Chondrocyte (in vitro differentiated cells): ENCODE measurements around the gene STN1. TPM values are rescaled to one million over a fixed set of nuclear protein-coding genes. Genes with fewer than 3 reads are reported as not detected.

Source experiments
- DNase-seq: peaks from one replicate; pipeline ENCODE4 v3.0.0; 2021; ENCODE audit warnings: mixed read lengths, low spot score
- H3K27ac Mint-ChIP-seq: one replicate; pipeline ENCODE4 v1.8.0; 2021; ENCODE audit warnings: mild to moderate bottlenecking, moderate library complexity, mixed read lengths; ENCODE audit not compliant: unreplicated experiment
- H3K27me3 Mint-ChIP-seq: 2 replicates; pipeline ENCODE4 v1.8.0; 2021; ENCODE audit warnings: low read depth, mixed read lengths
- H3K36me3 Mint-ChIP-seq: 2 replicates; pipeline ENCODE4 v1.8.0; 2021; ENCODE audit warnings: low read depth, mixed read lengths
- H3K4me1 Mint-ChIP-seq: 2 replicates; pipeline ENCODE4 v1.8.0; 2021; ENCODE audit warnings: low read depth, mild to moderate bottlenecking, mixed read lengths
- H3K4me3 Mint-ChIP-seq: one replicate; pipeline ENCODE4 v1.8.0; 2021; ENCODE audit warnings: mild to moderate bottlenecking, moderate library complexity, mixed read lengths; ENCODE audit not compliant: unreplicated experiment
- H3K9me3 Mint-ChIP-seq: 2 replicates; pipeline ENCODE4 v1.8.0; 2021; ENCODE audit warnings: low read depth, mixed read lengths
- total RNA-seq: library from RNA; stranded (reverse); gene quantifications from 3 replicates; pipeline ENCODE4 v1.2.1, GENCODE V29; 2021
- TF ChIP-seq, protein P1 (sequence below): fragments of 200-600 bp; sonication (generic); IDR thresholded peaks from 2 replicates; pipeline ENCODE4 v1.5.0; 2021; ENCODE audit warnings: antibody characterized with exemption, mild to moderate bottlenecking, moderate library complexity

The STN1 gene
- total RNA-seq, 1 donor from 2014 or later, result 15.8 TPM

DNA sequence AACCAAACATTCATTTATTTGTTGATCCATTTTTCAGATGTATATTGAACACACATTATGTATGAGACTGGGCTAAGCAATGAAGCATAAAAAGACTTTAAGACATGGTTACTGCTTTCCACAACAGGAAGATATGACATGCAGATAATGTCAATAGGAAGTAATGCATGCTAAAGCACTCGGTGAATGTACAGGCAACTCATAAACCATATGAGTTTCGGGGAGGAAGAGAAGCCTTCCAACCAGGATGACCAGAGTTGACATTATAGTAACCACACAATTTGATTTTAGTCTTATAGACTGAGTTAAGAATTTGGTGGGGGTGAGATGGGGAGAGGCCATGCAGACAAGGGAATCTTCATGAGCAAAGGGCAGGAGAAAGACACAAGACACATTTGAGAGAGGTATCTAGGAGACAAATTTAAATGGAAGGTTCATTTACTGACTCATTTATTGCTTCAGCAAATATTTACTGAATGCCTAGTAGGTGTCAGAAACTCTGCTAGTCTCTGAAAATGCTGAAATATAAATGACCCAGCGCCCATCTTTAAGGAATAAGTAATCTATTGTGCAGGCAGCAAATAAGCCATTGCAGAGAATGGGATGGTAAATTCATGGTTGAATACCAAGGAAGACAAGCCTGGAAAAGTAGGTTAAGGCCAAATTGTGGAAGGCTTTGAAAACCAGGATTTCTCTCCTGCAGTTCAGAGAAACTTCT, 30.0 kb upstream of the STN1 start:
- TF ChIP-seq, protein P1, sequence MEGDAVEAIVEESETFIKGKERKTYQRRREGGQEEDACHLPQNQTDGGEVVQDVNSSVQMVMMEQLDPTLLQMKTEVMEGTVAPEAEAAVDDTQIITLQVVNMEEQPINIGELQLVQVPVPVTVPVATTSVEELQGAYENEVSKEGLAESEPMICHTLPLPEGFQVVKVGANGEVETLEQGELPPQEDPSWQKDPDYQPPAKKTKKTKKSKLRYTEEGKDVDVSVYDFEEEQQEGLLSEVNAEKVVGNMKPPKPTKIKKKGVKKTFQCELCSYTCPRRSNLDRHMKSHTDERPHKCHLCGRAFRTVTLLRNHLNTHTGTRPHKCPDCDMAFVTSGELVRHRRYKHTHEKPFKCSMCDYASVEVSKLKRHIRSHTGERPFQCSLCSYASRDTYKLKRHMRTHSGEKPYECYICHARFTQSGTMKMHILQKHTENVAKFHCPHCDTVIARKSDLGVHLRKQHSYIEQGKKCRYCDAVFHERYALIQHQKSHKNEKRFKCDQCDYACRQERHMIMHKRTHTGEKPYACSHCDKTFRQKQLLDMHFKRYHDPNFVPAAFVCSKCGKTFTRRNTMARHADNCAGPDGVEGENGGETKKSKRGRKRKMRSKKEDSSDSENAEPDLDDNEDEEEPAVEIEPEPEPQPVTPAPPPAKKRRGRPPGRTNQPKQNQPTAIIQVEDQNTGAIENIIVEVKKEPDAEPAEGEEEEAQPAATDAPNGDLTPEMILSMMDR, result no peak
- H3K4me1 Mint-ChIP-seq, result no peaks in the 10 kb centered on the region
- no peaks in the 10 kb centered on the region for H3K36me3 Mint-ChIP-seq
- peaks cover 4% of the 10 kb centered on the region for H3K27me3 Mint-ChIP-seq
- no peak overlapping the region for H3K27ac Mint-ChIP-seq
- H3K9me3 Mint-ChIP-seq, result no peaks in the 10 kb centered on the region
- H3K4me3 Mint-ChIP-seq, result no peak overlapping the region
- DNase-seq, result no peak

DNA sequence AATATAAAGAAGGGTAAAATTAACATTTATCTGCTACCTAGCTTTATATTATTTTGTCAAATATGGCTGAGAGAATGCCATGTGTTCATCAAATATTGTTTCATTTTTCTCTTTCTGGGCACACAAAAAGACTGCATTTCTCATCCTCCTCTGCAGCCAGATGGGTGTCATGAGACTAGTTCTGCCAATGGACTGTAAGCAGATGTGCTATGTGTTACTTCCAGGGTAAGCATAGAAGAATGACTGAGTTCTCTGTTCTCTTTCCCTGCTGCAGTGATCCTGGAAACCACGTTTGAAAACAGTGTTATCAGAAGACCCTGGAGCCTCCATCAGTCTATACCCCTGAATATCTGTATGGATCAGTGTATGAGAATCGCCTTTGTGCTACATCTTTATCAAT, 24.9 kb upstream of the STN1 start:
- Mint-ChIP-seq H3K27ac (no peak overlapping the region), H3K9me3 (no peaks in the 10 kb centered on the region), H3K4me1 (no peaks in the 10 kb centered on the region), H3K27me3 (peaks cover 2% of the 10 kb centered on the region), H3K4me3 (no peak overlapping the region), H3K36me3 (no peaks in the 10 kb centered on the region)
- DNase-seq, result no peak
- TF ChIP-seq, protein P1, result no peak

DNA sequence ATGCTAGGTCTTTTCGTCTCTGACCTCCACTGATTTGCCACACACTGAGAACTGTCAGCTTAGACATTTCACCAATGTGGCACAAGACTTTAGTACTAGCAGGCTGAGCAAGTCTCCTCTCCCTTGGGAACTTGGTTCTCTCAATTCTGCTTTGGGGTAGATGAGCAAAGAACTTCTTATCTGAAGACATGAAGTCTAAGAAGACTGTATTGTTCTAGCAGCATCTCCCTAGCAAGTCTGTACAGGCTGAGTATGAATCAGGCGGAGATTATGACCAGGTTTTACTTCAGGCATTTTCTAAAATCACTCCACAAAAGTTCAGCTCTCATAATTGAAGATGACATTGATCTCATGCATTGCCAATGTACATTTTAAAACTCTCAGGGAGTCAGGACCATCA, 23.8 kb upstream of the STN1 start:
- Mint-ChIP-seq H3K9me3 (no peaks in the 10 kb centered on the region), H3K27me3 (peaks cover 2% of the 10 kb centered on the region), H3K4me1 (no peaks in the 10 kb centered on the region), H3K36me3 (no peaks in the 10 kb centered on the region), H3K4me3 (no peak overlapping the region), H3K27ac (no peak overlapping the region)
- no peak for DNase-seq
- TF ChIP-seq, protein P1, result no peak

DNA sequence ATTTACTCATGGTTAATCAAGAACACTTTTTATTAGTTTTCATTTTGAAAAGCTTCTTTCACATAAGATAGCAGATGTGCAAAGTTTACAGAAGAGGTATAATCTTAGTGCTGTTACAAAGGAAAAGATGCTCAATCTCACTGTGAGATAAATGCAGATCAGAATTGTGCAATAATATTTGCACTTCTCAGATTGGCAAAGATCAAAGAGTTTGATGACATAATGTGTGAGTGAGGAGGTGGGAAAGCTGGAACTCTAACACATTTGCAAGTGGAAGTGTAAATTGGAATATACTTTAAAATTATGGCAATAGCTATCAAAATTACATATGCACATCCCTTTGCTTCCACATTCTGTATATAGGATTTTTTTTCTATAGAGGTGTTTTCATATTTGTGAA, 21.5 kb upstream of the STN1 start:
- no peak for DNase-seq
- no peaks in the 10 kb centered on the region for H3K36me3 Mint-ChIP-seq
- H3K4me3 Mint-ChIP-seq, result no peak overlapping the region
- H3K4me1 Mint-ChIP-seq, result no peaks in the 10 kb centered on the region
- TF ChIP-seq, protein P1, result no peak
- H3K27me3 Mint-ChIP-seq, result peaks cover 2% of the 10 kb centered on the region
- H3K9me3 Mint-ChIP-seq, result no peaks in the 10 kb centered on the region
- H3K27ac Mint-ChIP-seq, result no peak overlapping the region

DNA sequence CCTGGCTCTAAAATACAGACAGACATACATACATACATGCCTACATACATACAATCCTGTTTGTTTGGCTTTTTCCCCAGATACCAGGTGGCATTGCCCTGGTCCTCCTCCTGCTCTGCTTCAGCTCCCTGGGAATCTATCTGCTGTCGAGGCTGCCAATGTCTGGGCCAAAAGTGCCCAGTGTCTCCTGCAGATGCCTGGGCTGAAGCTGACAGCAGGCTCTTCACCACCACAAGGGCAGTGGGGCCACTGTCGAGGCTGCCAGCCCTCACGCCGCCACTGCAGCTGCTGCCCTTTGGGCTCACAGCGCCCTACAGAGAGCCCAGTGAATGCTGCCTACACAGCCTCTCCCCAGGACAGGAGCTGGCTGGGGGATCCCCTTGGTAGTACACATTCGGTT, 18.0 kb upstream of the STN1 start:
- H3K9me3 Mint-ChIP-seq, result no peaks in the 10 kb centered on the region
- H3K4me1 Mint-ChIP-seq, result no peaks in the 10 kb centered on the region
- no peak for DNase-seq
- no peak overlapping the region for H3K4me3 Mint-ChIP-seq
- TF ChIP-seq, protein P1, result no peak
- no peaks in the 10 kb centered on the region for H3K36me3 Mint-ChIP-seq
- no peak overlapping the region for H3K27ac Mint-ChIP-seq
- no peaks in the 10 kb centered on the region for H3K27me3 Mint-ChIP-seq
